CD4-positive, alpha-beta T cell treated with Interleukin-21 for 1 hour (primary cell): Measurements from ENCODE around the gene MICAL1.

Source experiments
- DNase-seq: peaks from one replicate; pipeline ENCODE4 v3.0.0-alpha.2; 2020

The MICAL1 gene

DNA sequence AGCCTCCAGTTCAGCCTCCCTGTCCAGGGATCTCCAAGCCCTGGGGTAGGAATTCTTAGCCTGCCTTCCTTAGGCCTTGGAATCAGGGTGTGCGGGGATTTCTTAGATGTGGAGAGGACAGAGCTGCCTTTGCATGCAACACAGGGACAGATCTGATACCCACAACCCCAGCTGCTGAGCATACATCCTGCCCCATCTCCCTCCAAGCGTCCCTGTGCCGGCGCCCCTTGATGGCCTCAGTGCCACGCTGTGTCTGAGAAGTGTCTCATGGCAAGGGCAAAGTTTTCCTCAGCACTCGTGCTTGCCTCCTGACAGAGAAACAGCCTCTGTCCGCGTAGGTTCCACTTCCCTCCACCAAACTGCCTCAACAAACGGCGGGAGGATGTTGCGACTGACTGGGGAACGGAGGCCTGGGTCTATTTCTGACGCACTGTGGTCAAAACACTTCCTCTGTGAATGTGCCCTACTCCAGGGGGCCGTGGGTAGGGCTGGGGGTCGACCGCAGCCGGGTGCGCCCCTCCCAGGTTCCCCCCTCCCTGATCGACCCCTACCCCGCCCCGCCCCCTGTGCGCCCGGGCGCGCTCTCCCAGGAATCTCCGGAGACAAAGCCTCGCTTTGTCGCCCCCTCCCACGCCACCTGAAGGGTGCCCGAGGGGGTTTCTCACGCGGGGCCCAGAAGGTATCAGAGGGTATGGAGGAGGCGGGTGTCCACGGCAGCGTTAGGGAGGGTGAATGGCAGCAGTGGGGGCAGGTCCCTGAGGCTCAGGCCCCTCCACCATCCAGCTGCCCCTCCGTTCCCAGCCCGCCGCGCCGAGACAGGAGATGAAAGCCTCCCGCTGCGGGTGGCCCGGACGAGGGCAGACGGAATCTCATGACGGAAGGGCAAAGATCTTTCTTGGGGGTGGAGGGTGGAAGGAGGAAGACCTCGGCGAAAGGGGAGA lies 806 bp downstream of the MICAL1 start:
- peak; percentile 77 for DNase-seq

GRCh38 chr6:109453594-109454495 lies 1.7 kb downstream of the MICAL1 start:
- no peak for DNase-seq

GRCh38 chr6:109453156-109453555 lies 2.4 kb downstream of the MICAL1 start:
- no peak for DNase-seq

DNA sequence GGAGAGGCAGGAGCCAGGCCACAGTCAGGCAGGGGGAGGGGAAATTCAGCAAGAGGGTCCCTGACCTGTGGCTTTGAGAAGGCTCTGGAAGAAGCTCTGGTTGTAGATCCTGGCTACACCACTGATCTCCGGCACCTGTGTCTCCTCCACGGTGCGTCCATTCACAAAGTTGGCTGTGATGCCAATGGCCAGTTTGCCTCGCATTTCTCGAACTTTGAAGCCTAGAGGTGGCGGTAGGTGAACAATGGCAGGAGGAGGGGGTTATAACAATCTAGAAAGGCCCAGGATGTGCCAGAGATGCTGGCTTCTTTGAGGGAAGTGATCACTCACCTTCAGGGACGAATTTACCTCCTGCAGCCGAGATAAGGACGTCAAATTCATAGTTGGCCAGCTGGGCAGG lies 3.4 kb downstream of the MICAL1 start:
- no peak for DNase-seq

- no peak for DNase-seq
These were observed 4.2 kb downstream of the MICAL1 start for GRCh38 chr6:109451376-109451775.

DNA sequence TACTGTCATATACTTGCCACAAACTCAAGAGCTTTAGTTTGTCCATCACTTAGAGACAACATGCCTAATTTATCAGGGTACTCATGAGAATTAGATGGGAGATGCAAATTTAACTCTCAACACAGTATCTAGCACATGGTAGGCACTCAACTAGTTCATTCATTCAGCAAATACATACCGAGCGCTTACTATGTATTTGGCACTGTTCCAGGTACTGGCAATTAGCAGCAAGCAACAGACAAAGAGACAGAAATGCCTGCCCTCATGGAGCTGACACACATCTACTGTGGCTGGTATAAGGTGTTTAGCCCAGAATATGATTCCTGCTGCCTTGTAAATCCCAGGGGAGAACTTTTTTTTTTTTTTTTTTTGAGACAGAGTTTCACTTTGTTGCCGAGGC lies 4.8 kb downstream of the MICAL1 start:
- no peak for DNase-seq

DNA sequence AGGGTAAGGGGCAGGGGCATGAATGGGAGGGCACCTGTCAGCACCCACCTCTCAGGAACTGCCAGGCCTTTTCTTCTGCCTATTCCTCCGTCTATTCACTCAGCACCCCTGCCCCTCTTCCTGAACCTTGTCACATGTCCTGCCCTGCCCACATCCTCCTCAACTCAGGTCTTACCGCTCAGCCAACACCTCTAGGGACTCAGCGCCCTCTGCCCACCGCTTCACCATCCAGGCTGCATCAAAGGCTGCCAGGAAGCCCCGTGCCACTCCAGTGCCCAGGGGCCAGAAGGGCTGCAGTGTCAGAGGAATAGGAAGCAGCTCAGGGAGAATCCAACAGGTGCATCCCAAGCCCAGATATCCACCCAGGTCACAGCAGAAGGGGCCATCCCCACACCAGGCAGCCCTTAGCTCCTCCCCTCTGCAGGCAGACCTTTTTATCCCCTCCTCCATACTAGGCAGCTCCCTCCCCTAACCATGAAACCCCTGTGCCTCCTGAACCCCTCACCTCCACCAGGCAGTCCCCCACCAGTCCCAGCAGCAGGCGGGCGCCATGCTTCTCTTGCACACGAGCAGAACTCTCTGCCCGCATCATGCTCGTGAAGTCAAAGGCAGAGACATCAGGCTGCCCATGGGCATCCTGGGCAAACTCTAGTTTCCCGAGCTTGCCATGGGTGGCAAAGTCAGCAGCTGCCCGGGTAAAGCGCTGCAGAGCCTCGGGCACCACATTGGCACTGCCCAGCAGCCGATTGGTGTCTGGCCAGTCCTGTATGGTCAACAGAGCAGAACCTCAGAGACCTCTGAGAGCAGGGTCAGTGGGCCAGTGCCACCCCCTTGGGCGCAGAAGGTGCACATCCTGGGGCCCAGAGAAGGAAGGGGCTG lies 5.5 kb downstream of the MICAL1 start:
- DNase-seq: peak; percentile 52

GRCh38 chr6:109449064-109449794 lies 6.3 kb downstream of the MICAL1 start:
- DNase-seq: no peak

DNA sequence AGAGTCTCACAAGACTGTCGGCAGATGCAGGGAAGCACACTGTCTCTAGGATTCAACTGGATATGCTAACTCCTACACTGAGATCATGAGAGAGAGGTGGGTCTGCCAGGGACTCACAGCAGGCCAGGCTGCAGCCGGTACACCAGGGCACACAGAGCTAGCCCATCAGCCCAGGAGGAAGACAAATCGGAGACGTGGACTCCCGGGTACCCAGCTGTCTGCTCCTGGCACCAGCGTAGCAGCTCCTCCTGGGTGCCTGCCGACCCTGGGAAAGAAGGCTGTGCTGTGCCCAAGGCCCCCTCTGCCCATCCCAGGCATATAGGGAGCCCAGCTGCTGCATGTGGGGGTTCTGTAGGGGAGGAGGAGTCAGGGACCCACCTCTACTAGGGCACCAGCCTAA lies 7.0 kb downstream of the MICAL1 start:
- no peak for DNase-seq

DNA sequence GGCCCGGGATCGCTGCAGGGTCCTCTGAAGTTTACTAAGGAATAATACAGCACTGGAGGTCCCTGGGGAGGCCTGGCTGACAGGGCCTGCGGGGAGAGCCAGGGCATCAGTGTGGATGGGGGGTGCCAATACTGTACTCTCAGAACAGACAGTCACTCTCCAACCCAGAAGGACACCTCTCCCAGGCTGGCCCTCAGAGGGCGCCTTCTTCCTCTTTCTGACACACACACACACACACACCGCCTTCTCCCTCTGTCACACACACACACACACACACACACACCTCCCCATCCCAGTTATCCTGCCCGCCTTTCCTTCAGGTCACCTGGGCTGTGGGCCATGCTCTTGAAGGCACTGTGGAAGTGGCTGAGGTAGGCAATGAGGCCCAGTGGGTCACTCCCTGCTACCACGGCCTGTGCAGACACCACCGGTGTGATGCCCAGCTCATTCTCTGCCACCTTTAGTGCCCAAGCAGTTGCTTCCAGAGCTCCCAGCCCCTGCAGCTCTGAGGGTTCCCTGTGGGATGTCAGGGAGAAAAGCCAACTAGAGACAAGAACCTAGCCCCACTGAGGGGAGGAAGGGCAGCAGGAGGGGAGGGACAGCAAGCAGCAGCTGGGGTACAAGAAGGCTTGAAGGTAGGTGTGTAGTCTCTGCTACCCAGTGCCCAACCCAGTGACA lies 7.6 kb downstream of the MICAL1 start:
- no peak for DNase-seq

DNA sequence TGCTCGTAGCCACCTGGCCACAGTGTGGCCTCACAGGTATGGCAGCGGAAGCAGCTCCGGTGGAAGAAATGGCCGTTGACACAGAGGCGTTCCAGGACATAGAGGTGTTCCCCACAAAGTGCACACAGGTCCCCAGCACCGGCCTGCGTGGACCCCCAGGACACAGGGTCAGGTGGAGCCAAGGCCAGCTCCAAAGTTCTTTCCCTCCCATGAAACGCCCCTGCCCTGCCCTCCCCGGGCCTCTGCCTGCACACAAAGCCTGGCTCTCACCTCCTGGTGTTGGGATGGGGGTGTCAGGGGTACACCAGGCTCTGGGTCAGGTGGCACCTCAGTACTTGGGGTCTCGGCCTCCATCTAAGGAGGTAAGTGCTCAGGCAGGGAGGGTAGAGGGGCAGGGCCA lies 8.5 kb downstream of the MICAL1 start:
- DNase-seq: no peak

- DNase-seq: no peak
These were observed 9.0 kb downstream of the MICAL1 start for GRCh38 chr6:109446541-109446940.

- no peak for DNase-seq
These were observed 9.5 kb downstream of the MICAL1 start for GRCh38 chr6:109446072-109446471.

DNA sequence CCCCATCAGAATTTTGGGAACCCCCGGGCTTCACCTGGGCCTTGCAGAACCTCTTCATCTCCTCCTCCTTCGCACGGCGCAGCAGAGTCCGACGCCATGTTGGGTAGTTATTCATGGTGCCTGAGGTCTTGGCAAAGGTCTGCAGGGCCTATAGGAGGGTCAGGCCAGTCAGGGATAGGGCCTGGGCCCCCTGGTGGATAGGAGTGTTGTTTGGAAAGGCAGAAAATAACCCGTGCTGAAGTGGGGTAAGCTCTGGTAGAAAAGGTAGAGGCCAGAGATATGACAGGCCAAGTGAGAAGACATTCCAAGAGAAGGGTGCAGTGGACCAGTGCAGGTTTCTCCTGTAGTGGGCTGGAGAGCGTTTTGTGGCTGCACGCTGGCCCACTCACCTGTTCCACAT lies 10.2 kb downstream of the MICAL1 start:
- DNase-seq: no peak

DNA sequence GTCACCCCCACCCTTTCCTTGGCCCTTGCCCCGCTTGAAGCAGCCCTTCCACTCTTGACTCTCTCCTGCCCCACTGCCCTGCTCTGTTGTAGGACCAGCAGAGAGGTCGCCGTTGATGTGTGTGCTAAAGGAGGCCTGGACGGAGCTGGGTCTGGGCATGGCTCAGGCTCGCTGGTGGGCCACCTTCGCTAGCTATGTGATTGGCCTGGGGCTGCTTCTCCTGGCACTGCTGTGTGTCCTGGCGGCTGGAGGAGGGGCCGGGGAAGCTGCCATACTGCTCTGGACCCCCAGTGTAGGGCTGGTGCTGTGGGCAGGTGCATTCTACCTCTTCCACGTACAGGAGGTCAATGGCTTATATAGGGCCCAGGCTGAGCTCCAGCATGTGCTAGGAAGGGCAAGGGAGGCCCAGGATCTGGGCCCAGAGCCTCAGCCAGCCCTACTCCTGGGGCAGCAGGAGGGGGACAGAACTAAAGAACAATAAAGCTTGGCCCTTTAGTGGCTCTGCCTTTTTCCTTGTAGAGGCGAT lies 12.1 kb downstream of the MICAL1 start:
- DNase-seq: no peak

- no peak for DNase-seq
These were observed 13.1 kb downstream of the MICAL1 start for GRCh38 chr6:109442393-109442924.

GRCh38 chr6:109441069-109441816 lies 14.3 kb downstream of the MICAL1 start:
- DNase-seq: peak; percentile 56

DNA sequence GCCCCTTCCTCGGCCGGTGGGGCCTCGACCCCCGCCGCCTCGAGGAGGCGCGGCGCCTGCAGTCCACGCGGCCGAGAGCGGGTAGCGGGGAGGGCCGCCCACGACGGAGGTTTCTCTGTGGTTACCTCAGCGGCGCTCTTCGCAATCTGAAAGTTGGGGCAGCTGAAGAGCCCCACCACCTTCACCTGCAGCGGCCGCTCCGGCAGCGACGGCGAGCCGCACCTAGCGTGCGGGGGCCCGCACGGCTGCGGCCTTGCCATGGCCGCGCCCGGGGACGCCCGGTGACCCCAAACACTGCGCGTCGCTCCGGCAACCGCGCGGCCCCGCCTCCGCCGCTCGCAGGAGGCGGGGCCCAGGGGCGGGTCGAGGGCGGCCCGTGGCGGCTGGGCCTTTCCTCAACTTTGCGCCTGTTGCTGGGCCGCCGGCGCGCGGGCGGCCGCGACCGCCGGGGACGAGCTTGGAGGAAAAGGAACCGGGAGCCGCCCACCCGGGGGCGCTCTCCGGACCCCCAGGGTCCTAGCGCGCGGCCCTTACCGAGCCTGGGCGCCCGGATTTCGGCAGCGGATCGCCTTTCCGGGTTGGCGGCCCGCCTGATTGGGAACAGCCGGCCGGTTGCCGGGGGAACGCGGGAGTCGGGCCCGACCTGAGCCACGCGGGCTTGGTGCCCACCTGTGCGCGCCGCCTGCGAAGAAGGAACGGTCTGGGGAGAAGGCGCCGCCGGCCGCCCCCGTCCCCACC lies 15.1 kb downstream of the MICAL1 start, which contains the start of the genes PPIL6 and SMPD2:
Gene PPIL6, minus strand, starts transcription at position 298 of the 738 bp plus-strand sequence. Its CDS starts 38 bp downstream, at position 260.
Gene SMPD2, plus strand, starts transcription at position 394 of the 738 bp plus-strand sequence. CDS start 398 bp downstream, outside the sequence.
- DNase-seq: peak; percentile 86

DNA sequence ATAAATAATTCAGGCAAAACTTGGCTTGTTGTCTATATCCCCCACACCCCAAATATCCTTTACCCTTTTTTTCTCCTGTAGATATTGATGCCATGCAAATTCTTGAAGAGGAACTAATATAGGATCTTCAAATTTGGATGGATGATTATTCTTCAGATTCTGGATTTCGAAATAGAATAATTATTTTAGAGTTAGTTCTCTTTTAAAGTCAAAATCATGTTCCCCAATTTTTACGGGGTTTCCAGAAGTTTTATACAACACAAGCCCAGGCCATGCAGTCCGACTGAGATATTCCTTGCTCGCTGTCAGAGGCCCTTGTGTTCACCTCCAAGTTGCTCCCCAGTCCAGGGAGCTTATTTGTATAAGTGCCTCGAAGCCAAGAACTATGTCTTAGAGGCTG lies 19.5 kb downstream of the MICAL1 start:
- DNase-seq: no peak
